ENCODE measurements around the gene CACNG4. TPM values are rescaled to one million over a fixed set of nuclear protein-coding genes. Genes with fewer than 3 reads are reported as not detected.

Gene CACNG4
- total RNA-seq, 1 donor from 2014 or later, result 5.8 TPM

- Mint-ChIP-seq H3K9me3 (ENCODE audit: unreplicated experiment) (peaks cover 5% of the 10 kb centered on the region), H3K4me1 (ENCODE audit: low read depth, unreplicated experiment) (peaks cover 1% of the 10 kb centered on the region), H3K27me3 (ENCODE audit: low read depth, unreplicated experiment) (peaks cover 38% of the 10 kb centered on the region), H3K36me3 (ENCODE audit: low read depth, unreplicated experiment) (no peaks in the 10 kb centered on the region), H3K27ac (ENCODE audit: unreplicated experiment) (no peak overlapping the region), H3K4me3 (ENCODE audit: unreplicated experiment) (no peak overlapping the region)
- Histone ChIP-seq H3K4me2 (ENCODE audit: low read length) (no peak overlapping the region), H4K20me1 (ENCODE audit: insufficient read depth, low read length) (no peaks in the 10 kb centered on the region), H3K9ac (ENCODE audit: low read length) (no peak overlapping the region), H3K27ac (ENCODE audit: low read depth, low read length) (no peak overlapping the region), H3K4me1 (ENCODE audit: insufficient read depth, low read length) (no peaks in the 10 kb centered on the region), H3K36me3 (ENCODE audit: insufficient read depth, low read length) (no peaks in the 10 kb centered on the region), H3K27me3 (ENCODE audit: insufficient read depth, low read length) (peaks cover 2% of the 10 kb centered on the region), H2AFZ (ENCODE audit: low read depth, low read length) (no peak overlapping the region), H3K79me2 (ENCODE audit: insufficient read depth, low read length) (no peaks in the 10 kb centered on the region), H3K9me3 (ENCODE audit: insufficient read depth, low read depth, low read length) (no peaks in the 10 kb centered on the region), H3K4me3 (ENCODE audit: insufficient read depth, low read depth, low read length) (no peak overlapping the region)
- no peak for FAIRE-seq
- DNase-seq (ENCODE audit: low read depth), result no peak
- TF ChIP-seq, protein P1, sequence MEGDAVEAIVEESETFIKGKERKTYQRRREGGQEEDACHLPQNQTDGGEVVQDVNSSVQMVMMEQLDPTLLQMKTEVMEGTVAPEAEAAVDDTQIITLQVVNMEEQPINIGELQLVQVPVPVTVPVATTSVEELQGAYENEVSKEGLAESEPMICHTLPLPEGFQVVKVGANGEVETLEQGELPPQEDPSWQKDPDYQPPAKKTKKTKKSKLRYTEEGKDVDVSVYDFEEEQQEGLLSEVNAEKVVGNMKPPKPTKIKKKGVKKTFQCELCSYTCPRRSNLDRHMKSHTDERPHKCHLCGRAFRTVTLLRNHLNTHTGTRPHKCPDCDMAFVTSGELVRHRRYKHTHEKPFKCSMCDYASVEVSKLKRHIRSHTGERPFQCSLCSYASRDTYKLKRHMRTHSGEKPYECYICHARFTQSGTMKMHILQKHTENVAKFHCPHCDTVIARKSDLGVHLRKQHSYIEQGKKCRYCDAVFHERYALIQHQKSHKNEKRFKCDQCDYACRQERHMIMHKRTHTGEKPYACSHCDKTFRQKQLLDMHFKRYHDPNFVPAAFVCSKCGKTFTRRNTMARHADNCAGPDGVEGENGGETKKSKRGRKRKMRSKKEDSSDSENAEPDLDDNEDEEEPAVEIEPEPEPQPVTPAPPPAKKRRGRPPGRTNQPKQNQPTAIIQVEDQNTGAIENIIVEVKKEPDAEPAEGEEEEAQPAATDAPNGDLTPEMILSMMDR (IDR thresholded peaks at IDR 0.05; ENCODE audit: insufficient read depth, low read depth, low read length), result no peak
- TF ChIP-seq EZH2 (IDR thresholded peaks at IDR 0.05; ENCODE audit: insufficient read depth, low read length), result no peak
Observed at GRCh38 chr17:67018471-67019434, 54.2 kb downstream of the CACNG4 start.

DNA sequence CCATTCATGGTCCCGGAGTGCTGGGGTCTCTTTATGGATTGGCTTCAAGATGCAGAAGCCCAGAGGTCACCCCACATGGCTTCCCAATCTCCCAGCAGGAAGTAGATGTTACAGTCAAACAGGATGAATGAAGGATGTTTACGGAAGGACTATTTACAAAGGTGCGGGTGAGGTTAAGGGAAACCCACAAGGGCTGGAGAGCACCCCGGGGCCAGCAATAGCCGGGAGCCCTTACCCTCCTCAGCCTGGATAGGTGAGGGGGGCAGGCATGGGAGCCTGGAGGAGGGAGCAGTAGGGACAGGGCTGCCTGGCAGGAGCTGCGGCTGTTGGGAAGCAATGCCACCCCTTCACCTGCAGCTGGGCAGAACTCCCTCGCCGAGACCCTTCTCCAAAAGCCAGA, 55.3 kb downstream of the CACNG4 start:
- Mint-ChIP-seq H3K4me3 (ENCODE audit: unreplicated experiment) (no peak overlapping the region), H3K27ac (ENCODE audit: unreplicated experiment) (no peak overlapping the region), H3K4me1 (ENCODE audit: low read depth, unreplicated experiment) (peaks cover 1% of the 10 kb centered on the region), H3K9me3 (ENCODE audit: unreplicated experiment) (peaks cover 2% of the 10 kb centered on the region), H3K36me3 (ENCODE audit: low read depth, unreplicated experiment) (no peaks in the 10 kb centered on the region), H3K27me3 (ENCODE audit: low read depth, unreplicated experiment) (peaks cover 43% of the 10 kb centered on the region)
- H4K20me1 ChIP-seq (ENCODE audit: insufficient read depth, low read length), result no peaks in the 10 kb centered on the region
- H3K9me3 ChIP-seq (ENCODE audit: insufficient read depth, low read depth, low read length), result no peaks in the 10 kb centered on the region
- H3K36me3 ChIP-seq (ENCODE audit: insufficient read depth, low read length), result no peaks in the 10 kb centered on the region
- no peak overlapping the region for H3K27ac ChIP-seq (ENCODE audit: low read depth, low read length)
- H3K27me3 ChIP-seq (ENCODE audit: insufficient read depth, low read length), result peaks cover 2% of the 10 kb centered on the region
- no peak for FAIRE-seq
- H3K4me3 ChIP-seq (ENCODE audit: insufficient read depth, low read depth, low read length), result no peak overlapping the region
- no peak for TF ChIP-seq EZH2 (IDR thresholded peaks at IDR 0.05; ENCODE audit: insufficient read depth, low read length)
- TF ChIP-seq, protein P1 (IDR thresholded peaks at IDR 0.05; ENCODE audit: insufficient read depth, low read depth, low read length), result no peak
- H2AFZ ChIP-seq (ENCODE audit: low read depth, low read length), result no peak overlapping the region
- H3K9ac ChIP-seq (ENCODE audit: low read length), result no peak overlapping the region
- no peaks in the 10 kb centered on the region for H3K4me1 ChIP-seq (ENCODE audit: insufficient read depth, low read length)
- DNase-seq (ENCODE audit: low read depth), result no peak
- no peaks in the 10 kb centered on the region for H3K79me2 ChIP-seq (ENCODE audit: insufficient read depth, low read length)
- H3K4me2 ChIP-seq (ENCODE audit: low read length), result no peak overlapping the region

- no peak overlapping the region for H3K27ac ChIP-seq (ENCODE audit: low read depth, low read length)
- Mint-ChIP-seq H3K4me1 (ENCODE audit: low read depth, unreplicated experiment) (peaks cover 1% of the 10 kb centered on the region), H3K9me3 (ENCODE audit: unreplicated experiment) (no peaks in the 10 kb centered on the region), H3K36me3 (ENCODE audit: low read depth, unreplicated experiment) (no peaks in the 10 kb centered on the region), H3K27me3 (ENCODE audit: low read depth, unreplicated experiment) (peaks cover 42% of the 10 kb centered on the region), H3K27ac (ENCODE audit: unreplicated experiment) (no peak overlapping the region), H3K4me3 (ENCODE audit: unreplicated experiment) (no peak overlapping the region)
- H4K20me1 ChIP-seq (ENCODE audit: insufficient read depth, low read length), result no peaks in the 10 kb centered on the region
- H3K79me2 ChIP-seq (ENCODE audit: insufficient read depth, low read length), result no peaks in the 10 kb centered on the region
- H3K4me3 ChIP-seq (ENCODE audit: insufficient read depth, low read depth, low read length), result no peak overlapping the region
- peaks cover 2% of the 10 kb centered on the region for H3K27me3 ChIP-seq (ENCODE audit: insufficient read depth, low read length)
- DNase-seq (ENCODE audit: low read depth) (no peak), FAIRE-seq (no peak)
- H3K9me3 ChIP-seq (ENCODE audit: insufficient read depth, low read depth, low read length), result no peaks in the 10 kb centered on the region
- H2AFZ ChIP-seq (ENCODE audit: low read depth, low read length), result no peak overlapping the region
- TF ChIP-seq, protein P1 (IDR thresholded peaks at IDR 0.05; ENCODE audit: insufficient read depth, low read depth, low read length), result no peak
- TF ChIP-seq EZH2 (IDR thresholded peaks at IDR 0.05; ENCODE audit: insufficient read depth, low read length), result no peak
- H3K4me2 ChIP-seq (ENCODE audit: low read length), result no peak overlapping the region
- H3K4me1 ChIP-seq (ENCODE audit: insufficient read depth, low read length), result no peaks in the 10 kb centered on the region
- H3K36me3 ChIP-seq (ENCODE audit: insufficient read depth, low read length), result no peaks in the 10 kb centered on the region
- H3K9ac ChIP-seq (ENCODE audit: low read length), result no peak overlapping the region
Observed at GRCh38 chr17:67020293-67020766, 55.8 kb downstream of the CACNG4 start.
